GM12891 (cell line): ENCODE data around the gene THSD4.

Experiments
- POLR2A ChIP-seq: IDR thresholded peaks from 2 replicates; pipeline ENCODE4 v1.6.1; 2011; ENCODE audit warnings: low read depth, low read length, control low read depth
- TAF1 ChIP-seq: IDR thresholded peaks from 2 replicates; pipeline ENCODE4 v1.6.1; 2011; ENCODE audit warnings: low read depth, low read length, control low read depth

DNA sequence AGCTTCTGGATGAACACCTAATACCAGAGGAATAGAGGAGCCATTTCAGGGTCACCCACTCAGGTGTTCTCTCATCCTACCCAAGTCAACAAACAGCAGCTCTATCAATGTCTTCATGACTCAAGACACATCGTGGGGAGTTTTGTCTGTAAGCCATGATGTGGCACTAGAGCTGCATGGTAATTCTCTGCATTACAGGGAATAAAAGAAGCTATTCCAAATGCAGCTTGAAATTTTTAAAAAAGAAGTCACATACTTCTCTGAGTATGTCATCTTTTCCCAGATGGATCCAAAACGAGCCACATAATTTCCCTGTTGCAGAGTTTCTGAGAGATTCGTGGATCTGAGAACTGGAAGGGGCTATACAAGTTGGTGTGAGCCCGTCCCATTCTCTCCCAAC, 6.1 kb upstream of the THSD4 start:
- no peak for TF ChIP-seq POLR2A
- TF ChIP-seq TAF1 = no peak
